ENCODE data around the gene SIT1. TPM values are rescaled to one million over a fixed set of nuclear protein-coding genes. Genes with fewer than 3 reads are reported as not detected.

SIT1 gene
- total RNA-seq, 1 donor from 2014 or later = 2.5 TPM

GRCh38 chr9:35653611-35654010, 2.9 kb upstream of the SIT1 start:
- Histone ChIP-seq H3K9me3 (no peaks in the 10 kb centered on the region), H3K27ac (no peak overlapping the region), H3K4me1 (peaks cover 9% of the 10 kb centered on the region), H3K27me3 (no peaks in the 10 kb centered on the region), H3K36me3 (no peaks in the 10 kb centered on the region), H3K4me3 (no peak overlapping the region)
- intact Hi-C loops (cut with DNase I) = loop anchor here (10.0 kb wide), 1 partner anchor 161 kb away; the partner anchor contains the start of genes HINT2 and SPAG8
- DNase-seq (ENCODE audit: extremely low spot score in 2 of 2) = no peak
- TF ChIP-seq POLR2AphosphoS5 (IDR thresholded peaks at IDR 0.05; ENCODE audit: insufficient read depth in 1 of 2, low read depth in 1 of 2) (no peak), POLR2A (IDR thresholded peaks at IDR 0.05) (no peak), CTCF (IDR thresholded peaks at IDR 0.05) (no peak)

GRCh38 chr9:35652829-35653209, 2.1 kb upstream of the SIT1 start:
- intact Hi-C loops (cut with DNase I) = loop anchor here (10.0 kb wide), 1 partner anchor 162 kb away; the partner anchor contains the start of genes HINT2 and SPAG8
- TF ChIP-seq POLR2AphosphoS5 (IDR thresholded peaks at IDR 0.05; ENCODE audit: insufficient read depth in 1 of 2, low read depth in 1 of 2) (no peak), POLR2A (IDR thresholded peaks at IDR 0.05) (no peak), CTCF (IDR thresholded peaks at IDR 0.05) (no peak)
- no peaks in the 10 kb centered on the region for H3K36me3 ChIP-seq
- H3K4me3 ChIP-seq = no peak overlapping the region
- DNase-seq (ENCODE audit: extremely low spot score in 2 of 2) = no peak
- H3K4me1 ChIP-seq = peaks cover 9% of the 10 kb centered on the region
- H3K9me3 ChIP-seq = no peaks in the 10 kb centered on the region
- H3K27ac ChIP-seq = no peak overlapping the region
- H3K27me3 ChIP-seq = no peaks in the 10 kb centered on the region

GRCh38 chr9:35651956-35652828, 1.5 kb upstream of the SIT1 start:
- Histone ChIP-seq H3K36me3 (no peaks in the 10 kb centered on the region), H3K4me1 (peaks cover 11% of the 10 kb centered on the region), H3K27me3 (no peaks in the 10 kb centered on the region), H3K27ac (no peak overlapping the region), H3K9me3 (no peaks in the 10 kb centered on the region), H3K4me3 (no peak overlapping the region)
- TF ChIP-seq POLR2AphosphoS5 (IDR thresholded peaks at IDR 0.05; ENCODE audit: insufficient read depth in 1 of 2, low read depth in 1 of 2) (peak in 1 of 2 donors; percentile 66), POLR2A (IDR thresholded peaks at IDR 0.05) (no peak)
- intact Hi-C loops (cut with DNase I) = loop anchor here (10.0 kb wide), 1 partner anchor 163 kb away; the partner anchor contains the start of genes HINT2 and SPAG8
- DNase-seq (ENCODE audit: extremely low spot score in 2 of 2) = no peak

- TF ChIP-seq CTCF (IDR thresholded peaks at IDR 0.05) (no peak), POLR2A (IDR thresholded peaks at IDR 0.05) (no peak), POLR2AphosphoS5 (IDR thresholded peaks at IDR 0.05; ENCODE audit: insufficient read depth in 1 of 2, low read depth in 1 of 2) (no peak)
- peak overlapping the region; percentile 7 to 19 for H3K4me3 ChIP-seq
- H3K9me3 ChIP-seq = no peaks in the 10 kb centered on the region
- intact Hi-C loops (cut with DNase I) = loop anchor here (10.0 kb wide), 1 partner anchor 165 kb away; the partner anchor contains the start of genes HINT2 and SPAG8
- peak overlapping the region; percentile 56 for H3K27ac ChIP-seq
- no peaks in the 10 kb centered on the region for H3K27me3 ChIP-seq
- H3K36me3 ChIP-seq = no peaks in the 10 kb centered on the region
- peaks cover 26% of the 10 kb centered on the region for H3K4me1 ChIP-seq
- DNase-seq (ENCODE audit: extremely low spot score in 2 of 2) = peak in 1 of 2 donors; percentile 85
These were observed 1.0 kb downstream of the SIT1 start for GRCh38 chr9:35649431-35650340.
